ENCODE results near the gene GARNL3.

Gene GARNL3

GRCh38 chr9:127241354-127241753 lies 23.2 kb upstream of the GARNL3 start:
- no peak for DNase-seq

- DNase-seq: peak; percentile 97
Measured at GRCh38 chr9:127244609-127245601, 19.7 kb upstream of the GARNL3 start.

- DNase-seq: no peak
Measured at GRCh38 chr9:127245637-127246164, 18.9 kb upstream of the GARNL3 start.

- DNase-seq: no peak
Measured at GRCh38 chr9:127248241-127248640, 16.3 kb upstream of the GARNL3 start.

- no peak for DNase-seq
Measured at GRCh38 chr9:127249877-127250276, 14.7 kb upstream of the GARNL3 start.

- no peak for DNase-seq
Measured at GRCh38 chr9:127250896-127251391, 13.6 kb upstream of the GARNL3 start.

GRCh38 chr9:127252410-127253318 lies 11.9 kb upstream of the GARNL3 start:
- DNase-seq: no peak

GRCh38 chr9:127253446-127253845 lies 11.1 kb upstream of the GARNL3 start:
- no peak for DNase-seq

GRCh38 chr9:127255692-127256091 lies 8.9 kb upstream of the GARNL3 start:
- DNase-seq: no peak

- no peak for DNase-seq
Measured at GRCh38 chr9:127256324-127256723, 8.2 kb upstream of the GARNL3 start.

- DNase-seq: no peak
Measured at GRCh38 chr9:127258606-127259471, 5.7 kb upstream of the GARNL3 start.

GRCh38 chr9:127262602-127263001 lies 2.0 kb upstream of the GARNL3 start:
- DNase-seq: no peak

- DNase-seq: no peak
Measured at GRCh38 chr9:127263237-127263636, 1.3 kb upstream of the GARNL3 start.

- no peak for DNase-seq
Measured at GRCh38 chr9:127263664-127264063, 910 bp upstream of the GARNL3 start.

- DNase-seq: no peak
Measured at GRCh38 chr9:127267793-127268525, 3.4 kb downstream of the GARNL3 start.

GRCh38 chr9:127269449-127269848 lies 4.9 kb downstream of the GARNL3 start:
- DNase-seq: no peak

GRCh38 chr9:127273326-127273725 lies 8.8 kb downstream of the GARNL3 start:
- no peak for DNase-seq

- no peak for DNase-seq
Measured at GRCh38 chr9:127277099-127277498, 12.5 kb downstream of the GARNL3 start.

GRCh38 chr9:127277770-127278169 lies 13.2 kb downstream of the GARNL3 start:
- no peak for DNase-seq

GRCh38 chr9:127278372-127278771 lies 13.8 kb downstream of the GARNL3 start:
- DNase-seq: no peak

- peak; percentile 58 for DNase-seq
Measured at GRCh38 chr9:127279717-127280285, 15.2 kb downstream of the GARNL3 start.
